ENCODE measurements around the gene ARSA.
"Not testable (repeated sequence)": the region's sequence is repeated elsewhere in the genome, so short reads cannot be mapped to it uniquely, and the experiment has no call there.

ARSA gene

DNA sequence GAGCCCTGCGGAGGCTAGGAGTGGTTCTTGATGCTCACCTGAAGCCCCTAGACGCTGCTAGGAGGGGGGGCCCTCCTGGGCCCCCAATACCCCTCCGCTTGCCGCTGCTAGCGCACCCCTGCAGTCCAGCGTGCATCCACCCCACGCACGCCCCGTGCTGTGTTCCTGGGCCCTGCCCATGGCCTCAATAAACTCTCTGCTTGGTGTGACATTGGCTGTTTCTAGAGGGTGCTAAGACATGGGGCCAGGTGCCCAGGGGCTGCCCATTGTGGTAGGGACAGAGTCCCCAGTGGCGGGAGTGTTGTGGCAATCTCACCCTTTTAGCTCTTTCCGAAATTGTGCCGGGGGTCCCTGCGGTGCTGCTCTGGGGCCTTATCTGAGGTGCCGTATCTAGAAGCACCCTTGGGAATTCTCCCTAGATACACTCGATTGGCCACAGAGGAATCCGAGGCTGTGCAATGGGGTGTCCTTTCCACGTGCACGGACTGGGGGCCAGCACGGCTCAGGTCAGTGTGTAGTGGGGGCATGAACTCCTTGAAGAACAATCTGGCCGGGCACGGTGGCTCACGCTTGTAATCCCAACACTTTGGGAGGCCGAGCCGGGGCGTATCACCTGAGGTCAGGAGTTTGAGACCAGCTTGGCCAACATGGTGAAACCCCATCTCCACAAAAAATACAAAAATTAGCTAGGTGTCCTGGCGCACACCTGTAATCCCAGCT lies 16.5 kb downstream of the ARSA start:
- no peak overlapping the region for H3K27ac ChIP-seq
- H3K4me3 ChIP-seq (ENCODE audit: low read depth, low read length) = no peak overlapping the region
- no peak overlapping the region for H3K9ac ChIP-seq
- no peaks in the 10 kb centered on the region for H3K27me3 ChIP-seq (ENCODE audit: control insufficient read depth, insufficient read depth, low read length)
- no peak overlapping the region for H3K4me2 ChIP-seq (ENCODE audit: low read length)
- H3K9me3 ChIP-seq (ENCODE audit: control insufficient read depth, low read length) = no peaks in the 10 kb centered on the region
- TF ChIP-seq, protein P1, sequence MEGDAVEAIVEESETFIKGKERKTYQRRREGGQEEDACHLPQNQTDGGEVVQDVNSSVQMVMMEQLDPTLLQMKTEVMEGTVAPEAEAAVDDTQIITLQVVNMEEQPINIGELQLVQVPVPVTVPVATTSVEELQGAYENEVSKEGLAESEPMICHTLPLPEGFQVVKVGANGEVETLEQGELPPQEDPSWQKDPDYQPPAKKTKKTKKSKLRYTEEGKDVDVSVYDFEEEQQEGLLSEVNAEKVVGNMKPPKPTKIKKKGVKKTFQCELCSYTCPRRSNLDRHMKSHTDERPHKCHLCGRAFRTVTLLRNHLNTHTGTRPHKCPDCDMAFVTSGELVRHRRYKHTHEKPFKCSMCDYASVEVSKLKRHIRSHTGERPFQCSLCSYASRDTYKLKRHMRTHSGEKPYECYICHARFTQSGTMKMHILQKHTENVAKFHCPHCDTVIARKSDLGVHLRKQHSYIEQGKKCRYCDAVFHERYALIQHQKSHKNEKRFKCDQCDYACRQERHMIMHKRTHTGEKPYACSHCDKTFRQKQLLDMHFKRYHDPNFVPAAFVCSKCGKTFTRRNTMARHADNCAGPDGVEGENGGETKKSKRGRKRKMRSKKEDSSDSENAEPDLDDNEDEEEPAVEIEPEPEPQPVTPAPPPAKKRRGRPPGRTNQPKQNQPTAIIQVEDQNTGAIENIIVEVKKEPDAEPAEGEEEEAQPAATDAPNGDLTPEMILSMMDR (IDR thresholded peaks at IDR 0.05) = no peak
- no peak overlapping the region for H2AFZ ChIP-seq
- no peaks in the 10 kb centered on the region for H3K36me3 ChIP-seq (ENCODE audit: control insufficient read depth, insufficient read depth, low read length)
- no peaks in the 10 kb centered on the region for H3K79me2 ChIP-seq
- peaks cover 3% of the 10 kb centered on the region for H3K4me1 ChIP-seq

DNA sequence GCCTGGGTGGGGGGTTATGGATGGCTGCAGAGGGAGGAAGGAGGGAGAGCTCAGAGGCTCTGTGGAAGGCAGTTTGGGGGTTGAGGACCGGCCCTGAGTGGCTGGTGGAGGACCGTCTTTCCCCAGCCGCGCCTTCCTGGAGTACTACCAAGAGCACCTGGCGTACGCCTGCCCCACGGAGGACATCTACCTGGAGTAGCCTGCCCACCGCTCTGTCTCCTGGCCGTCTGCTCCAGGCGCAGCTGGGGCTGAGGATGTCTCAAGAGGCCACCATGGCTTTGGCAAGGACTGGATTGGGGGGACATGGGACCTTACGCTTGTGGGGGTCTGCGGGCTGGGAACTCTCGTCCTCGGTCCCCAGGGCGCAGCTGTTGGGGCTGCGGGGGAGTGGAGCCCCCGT lies 17.4 kb downstream of the ARSA start:
- TF ChIP-seq, protein P1 (IDR thresholded peaks at IDR 0.05) = no peak
- H3K4me3 ChIP-seq (ENCODE audit: low read depth, low read length) = no peak overlapping the region

DNA sequence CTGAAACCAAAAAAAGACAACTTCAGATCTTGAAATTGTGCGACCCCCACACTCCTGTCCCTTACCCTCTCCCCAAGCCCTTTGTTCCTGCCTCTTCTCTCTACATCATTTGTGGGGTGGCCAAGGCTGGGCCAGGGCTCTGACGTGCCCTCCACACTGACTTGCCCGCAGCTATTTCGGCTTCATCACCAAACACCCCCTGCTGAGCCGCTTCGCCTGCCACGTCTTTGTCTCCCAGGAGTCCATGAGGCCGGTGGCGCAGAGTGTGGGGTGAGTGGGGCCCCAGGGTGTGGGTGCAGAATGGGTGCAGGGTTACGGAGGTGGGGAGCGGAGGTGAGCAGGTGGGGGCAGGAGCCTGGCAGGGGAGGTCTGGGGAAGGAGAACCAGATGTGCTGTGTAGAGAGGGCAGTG lies 17.9 kb downstream of the ARSA start:
- Histone ChIP-seq H2AFZ (no peak overlapping the region), H3K27me3 (ENCODE audit: control insufficient read depth, insufficient read depth, low read length) (no peaks in the 10 kb centered on the region), H3K36me3 (ENCODE audit: control insufficient read depth, insufficient read depth, low read length) (no peaks in the 10 kb centered on the region), H3K27ac (no peak overlapping the region), H3K4me2 (ENCODE audit: low read length) (no peak overlapping the region), H3K4me1 (peaks cover 3% of the 10 kb centered on the region), H3K9ac (no peak overlapping the region), H3K9me3 (ENCODE audit: control insufficient read depth, low read length) (no peaks in the 10 kb centered on the region), H3K79me2 (no peaks in the 10 kb centered on the region), H3K4me3 (ENCODE audit: low read depth, low read length) (no peak overlapping the region)
- TF ChIP-seq, protein P1 (IDR thresholded peaks at IDR 0.05) = no peak

More for the DNA sequence above, 17.4 kb downstream of the ARSA start:
- H2AFZ ChIP-seq = no peak overlapping the region
- no peaks in the 10 kb centered on the region for H3K36me3 ChIP-seq (ENCODE audit: control insufficient read depth, insufficient read depth, low read length)
- no peaks in the 10 kb centered on the region for H3K27me3 ChIP-seq (ENCODE audit: control insufficient read depth, insufficient read depth, low read length)
- H3K79me2 ChIP-seq = no peaks in the 10 kb centered on the region
- no peaks in the 10 kb centered on the region for H3K9me3 ChIP-seq (ENCODE audit: control insufficient read depth, low read length)
- H3K4me2 ChIP-seq (ENCODE audit: low read length) = no peak overlapping the region
- H3K27ac ChIP-seq = no peak overlapping the region
- peaks cover 3% of the 10 kb centered on the region for H3K4me1 ChIP-seq
- H3K9ac ChIP-seq = no peak overlapping the region

DNA sequence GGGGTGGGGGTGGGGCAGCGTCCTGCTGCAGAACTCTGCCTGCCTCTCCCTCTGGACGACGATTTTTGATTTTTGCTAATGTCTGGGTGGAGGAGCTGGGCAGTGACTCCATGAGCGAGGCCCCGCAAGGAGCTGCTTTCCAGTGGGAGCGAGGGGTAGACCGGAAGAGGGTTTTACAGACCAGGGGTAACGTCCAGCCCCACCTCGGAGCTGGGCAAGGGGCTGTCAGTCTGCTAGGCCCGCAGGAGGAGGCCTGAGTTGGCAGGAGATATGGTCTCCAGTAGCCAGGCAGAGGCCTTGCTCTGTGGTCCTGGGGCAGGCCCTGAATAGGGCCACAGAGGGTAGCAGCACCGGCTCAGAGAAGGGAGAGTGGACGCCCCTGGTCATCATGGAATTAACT lies 18.4 kb downstream of the ARSA start:
- no peak overlapping the region for H3K27ac ChIP-seq
- no peak overlapping the region for H3K4me2 ChIP-seq (ENCODE audit: low read length)
- no peak overlapping the region for H3K4me3 ChIP-seq (ENCODE audit: low read depth, low read length)
- H3K9ac ChIP-seq = no peak overlapping the region
- peaks cover 3% of the 10 kb centered on the region for H3K4me1 ChIP-seq
- no peak overlapping the region for H2AFZ ChIP-seq
- H3K79me2 ChIP-seq = no peaks in the 10 kb centered on the region
- no peaks in the 10 kb centered on the region for H3K9me3 ChIP-seq (ENCODE audit: control insufficient read depth, low read length)
- no peaks in the 10 kb centered on the region for H3K27me3 ChIP-seq (ENCODE audit: control insufficient read depth, insufficient read depth, low read length)
- TF ChIP-seq, protein P1 (IDR thresholded peaks at IDR 0.05) = no peak
- H3K36me3 ChIP-seq (ENCODE audit: control insufficient read depth, insufficient read depth, low read length) = no peaks in the 10 kb centered on the region

DNA sequence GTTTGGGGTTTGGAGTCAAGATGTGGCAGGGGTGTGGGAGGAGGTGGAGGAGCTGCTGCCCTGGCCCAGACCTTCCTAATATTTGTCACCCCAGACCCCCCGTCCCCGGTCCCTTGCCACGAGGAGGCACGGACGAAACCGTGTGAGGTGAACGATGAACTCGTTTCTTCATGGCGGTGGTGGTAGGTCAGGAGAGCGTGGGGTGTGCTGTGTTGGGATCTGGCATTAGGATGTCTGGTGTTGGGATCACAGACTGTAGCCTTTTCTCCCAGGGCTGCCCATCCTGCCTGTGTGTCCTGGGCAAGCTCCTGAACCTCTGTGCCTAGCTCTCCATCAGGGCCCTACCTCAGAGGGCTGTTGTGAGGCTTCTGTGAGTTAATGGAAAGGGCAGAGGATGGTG lies 19.0 kb downstream of the ARSA start:
- H3K9ac ChIP-seq = no peak overlapping the region
- H3K79me2 ChIP-seq = no peaks in the 10 kb centered on the region
- H3K36me3 ChIP-seq (ENCODE audit: control insufficient read depth, insufficient read depth, low read length) = no peaks in the 10 kb centered on the region
- H3K27me3 ChIP-seq (ENCODE audit: control insufficient read depth, insufficient read depth, low read length) = no peaks in the 10 kb centered on the region
- no peak overlapping the region for H3K4me2 ChIP-seq (ENCODE audit: low read length)
- no peak overlapping the region for H3K4me3 ChIP-seq (ENCODE audit: low read depth, low read length)
- H3K27ac ChIP-seq = no peak overlapping the region
- H2AFZ ChIP-seq = no peak overlapping the region
- H3K9me3 ChIP-seq (ENCODE audit: control insufficient read depth, low read length) = no peaks in the 10 kb centered on the region
- H3K4me1 ChIP-seq = peaks cover 3% of the 10 kb centered on the region
- TF ChIP-seq, protein P1 (IDR thresholded peaks at IDR 0.05) = no peak

DNA sequence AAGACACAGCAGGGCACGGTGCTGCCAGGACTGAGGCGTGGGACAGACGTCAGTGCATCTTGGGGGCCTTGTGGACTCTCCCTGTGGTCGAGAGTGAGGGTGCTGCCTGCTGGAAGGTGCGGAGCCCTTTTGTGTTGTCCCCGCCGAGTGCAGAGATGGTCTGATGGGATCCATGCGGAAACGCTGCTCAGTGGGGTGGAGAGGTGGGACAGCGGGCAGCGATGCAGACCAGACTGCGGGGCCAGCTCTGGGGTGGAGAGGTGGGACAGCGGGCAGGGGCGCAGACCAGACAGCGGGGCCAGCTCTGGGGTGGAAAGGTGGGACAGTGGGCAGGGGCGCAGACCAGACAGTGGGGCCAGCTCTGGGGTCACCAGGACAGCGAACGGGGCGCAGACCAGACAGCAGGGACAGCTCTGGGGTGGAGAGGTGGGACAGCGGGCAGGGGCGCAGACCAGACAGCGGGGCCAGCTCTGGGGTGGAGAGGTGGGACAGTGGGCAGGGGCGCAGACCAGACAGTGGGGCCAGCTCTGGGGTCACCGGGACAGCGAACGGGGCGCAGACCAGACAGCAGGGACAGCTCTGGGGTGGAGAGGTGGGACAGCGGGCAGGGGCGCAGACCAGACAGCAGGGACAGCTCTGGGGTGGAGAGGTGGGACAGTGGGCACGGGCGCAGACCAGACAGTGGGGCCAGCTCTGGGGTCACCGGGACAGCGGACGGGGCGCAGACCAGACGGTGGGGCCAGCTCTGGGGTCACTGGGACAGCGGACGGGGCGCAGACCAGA lies 19.7 kb downstream of the ARSA start:
- not testable (repeated sequence) for H3K36me3 ChIP-seq (ENCODE audit: control insufficient read depth, insufficient read depth, low read length); H3K79me2 ChIP-seq; H3K4me2 ChIP-seq (ENCODE audit: low read length); H3K4me3 ChIP-seq (ENCODE audit: low read depth, low read length); H3K27me3 ChIP-seq (ENCODE audit: control insufficient read depth, insufficient read depth, low read length); H3K4me1 ChIP-seq; H2AFZ ChIP-seq; H3K9ac ChIP-seq; H3K9me3 ChIP-seq (ENCODE audit: control insufficient read depth, low read length); H3K27ac ChIP-seq

Measured in parathyroid adenoma (tissue), 2 donors.